Progenitor cell of endocrine pancreas (in vitro differentiated cells): ENCODE measurements around the gene MSI2. TPM values are rescaled to one million over a fixed set of nuclear protein-coding genes. Genes with fewer than 3 reads are reported as not detected.

ENCODE experiments used
- DNase-seq: peaks from one replicate; pipeline ENCODE4 v3.0.0; 2021; ENCODE audit warnings: low spot score; ENCODE audit not compliant: unreplicated experiment
- H3K27ac Mint-ChIP-seq: 2 replicates; pipeline ENCODE4 v1.8.0; 2021; ENCODE audit warnings: mild to moderate bottlenecking, moderate library complexity, mixed read lengths
- H3K27me3 Mint-ChIP-seq: 2 replicates; pipeline ENCODE4 v1.8.0; 2021; ENCODE audit warnings: mixed read lengths
- H3K36me3 Mint-ChIP-seq: 2 replicates; pipeline ENCODE4 v1.8.0; 2022; ENCODE audit warnings: mixed read lengths; ENCODE audit not compliant: insufficient read depth
- H3K4me1 Mint-ChIP-seq: 2 replicates; pipeline ENCODE4 v1.8.0; 2021; ENCODE audit warnings: low read depth, mixed read lengths
- H3K4me3 Mint-ChIP-seq: 2 replicates; pipeline ENCODE4 v1.8.0; 2021; ENCODE audit warnings: low read depth, mild to moderate bottlenecking, moderate library complexity, mixed read lengths
- H3K9me3 Mint-ChIP-seq: 2 replicates; pipeline ENCODE4 v1.8.0; 2021; ENCODE audit warnings: low read depth, mixed read lengths
- total RNA-seq: library from RNA; stranded (reverse); gene quantifications from 2 replicates; pipeline ENCODE4 v1.2.1, GENCODE V29; 2021
- TF ChIP-seq, protein P1 (sequence below): fragments of 200-600 bp; sonication (generic); IDR thresholded peaks from one replicate; pipeline ENCODE4 v1.5.0; 2021; ENCODE audit warnings: antibody characterized with exemption, mild to moderate bottlenecking; ENCODE audit not compliant: unreplicated experiment

Gene MSI2
- total RNA-seq, 1 donor from 2014 or later, result 164 TPM

DNA sequence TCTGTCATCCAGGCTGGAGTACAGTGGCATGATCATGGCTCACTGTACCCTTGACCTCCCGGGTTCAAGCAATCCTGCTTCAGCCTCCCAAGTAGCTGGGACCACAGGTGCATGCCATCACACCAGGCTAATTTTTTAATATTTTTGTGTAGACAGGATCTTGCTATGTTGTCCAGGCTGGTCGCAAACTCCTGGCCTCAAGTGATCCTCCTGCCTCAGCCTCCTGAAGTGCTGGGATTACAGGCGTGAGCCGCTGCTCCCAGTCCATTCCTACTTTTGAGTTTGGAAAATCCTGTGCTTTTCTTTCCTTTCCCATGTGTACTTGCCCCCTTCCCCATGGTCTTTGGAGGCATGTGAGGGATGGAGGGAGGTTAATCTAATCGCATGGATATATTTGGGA is 60.0 kb downstream of the MSI2 start:
- no peak overlapping the region for H3K27ac Mint-ChIP-seq
- peaks cover 8% of the 10 kb centered on the region for H3K36me3 Mint-ChIP-seq
- TF ChIP-seq, protein P1, sequence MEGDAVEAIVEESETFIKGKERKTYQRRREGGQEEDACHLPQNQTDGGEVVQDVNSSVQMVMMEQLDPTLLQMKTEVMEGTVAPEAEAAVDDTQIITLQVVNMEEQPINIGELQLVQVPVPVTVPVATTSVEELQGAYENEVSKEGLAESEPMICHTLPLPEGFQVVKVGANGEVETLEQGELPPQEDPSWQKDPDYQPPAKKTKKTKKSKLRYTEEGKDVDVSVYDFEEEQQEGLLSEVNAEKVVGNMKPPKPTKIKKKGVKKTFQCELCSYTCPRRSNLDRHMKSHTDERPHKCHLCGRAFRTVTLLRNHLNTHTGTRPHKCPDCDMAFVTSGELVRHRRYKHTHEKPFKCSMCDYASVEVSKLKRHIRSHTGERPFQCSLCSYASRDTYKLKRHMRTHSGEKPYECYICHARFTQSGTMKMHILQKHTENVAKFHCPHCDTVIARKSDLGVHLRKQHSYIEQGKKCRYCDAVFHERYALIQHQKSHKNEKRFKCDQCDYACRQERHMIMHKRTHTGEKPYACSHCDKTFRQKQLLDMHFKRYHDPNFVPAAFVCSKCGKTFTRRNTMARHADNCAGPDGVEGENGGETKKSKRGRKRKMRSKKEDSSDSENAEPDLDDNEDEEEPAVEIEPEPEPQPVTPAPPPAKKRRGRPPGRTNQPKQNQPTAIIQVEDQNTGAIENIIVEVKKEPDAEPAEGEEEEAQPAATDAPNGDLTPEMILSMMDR, result no peak
- H3K9me3 Mint-ChIP-seq, result no peaks in the 10 kb centered on the region
- H3K27me3 Mint-ChIP-seq, result no peaks in the 10 kb centered on the region
- H3K4me3 Mint-ChIP-seq, result no peak overlapping the region
- no peak for DNase-seq
- H3K4me1 Mint-ChIP-seq, result peaks cover 22% of the 10 kb centered on the region

DNA sequence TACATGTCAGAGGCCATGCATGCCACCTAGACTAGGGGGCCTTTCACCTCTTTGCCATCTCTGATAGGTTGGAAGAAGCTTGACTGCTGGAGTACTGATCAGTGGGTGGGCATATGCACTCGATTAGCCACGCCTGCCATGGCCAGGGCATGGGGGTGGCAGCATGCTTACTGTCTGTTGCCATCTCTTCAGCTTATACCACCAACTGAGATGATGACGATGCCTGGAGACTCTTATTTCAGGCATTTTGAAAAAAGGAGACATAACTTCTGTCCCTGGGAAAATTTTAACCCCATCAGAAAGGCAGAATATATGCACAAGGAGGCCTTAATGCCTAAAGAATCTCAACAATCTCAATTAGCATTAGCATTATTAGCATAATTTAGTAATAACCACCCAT is 60.8 kb downstream of the MSI2 start:
- Mint-ChIP-seq H3K27ac (no peak overlapping the region), H3K27me3 (no peaks in the 10 kb centered on the region), H3K4me1 (peaks cover 22% of the 10 kb centered on the region), H3K9me3 (no peaks in the 10 kb centered on the region), H3K4me3 (no peak overlapping the region), H3K36me3 (peaks cover 8% of the 10 kb centered on the region)
- no peak for DNase-seq
- TF ChIP-seq, protein P1, result no peak

DNA sequence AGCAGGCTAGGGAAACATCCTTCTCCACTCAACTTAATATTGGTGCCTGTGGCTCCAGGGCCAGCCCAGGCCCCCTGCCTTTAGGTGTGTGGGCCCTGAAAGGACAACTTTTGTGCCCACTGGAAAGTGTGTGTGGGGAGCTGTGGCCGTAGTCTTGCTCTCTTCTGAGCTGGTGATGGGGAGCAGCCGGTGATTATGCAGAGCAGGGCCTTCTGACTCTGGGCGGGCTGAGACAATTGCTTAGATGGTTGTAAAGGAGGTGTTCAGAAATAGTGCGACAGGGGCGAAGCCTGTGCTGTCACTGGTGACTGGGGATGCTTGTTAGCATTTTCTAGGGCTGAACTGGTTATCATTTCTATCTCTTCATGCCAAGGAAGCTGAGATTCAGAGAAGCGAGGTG is 62.6 kb downstream of the MSI2 start:
- TF ChIP-seq, protein P1, result no peak
- Mint-ChIP-seq H3K36me3 (peaks cover 8% of the 10 kb centered on the region), H3K9me3 (no peaks in the 10 kb centered on the region), H3K4me3 (no peak overlapping the region), H3K27ac (peak overlapping the region; percentile 67), H3K4me1 (peaks cover 19% of the 10 kb centered on the region), H3K27me3 (no peaks in the 10 kb centered on the region)
- no peak for DNase-seq

DNA sequence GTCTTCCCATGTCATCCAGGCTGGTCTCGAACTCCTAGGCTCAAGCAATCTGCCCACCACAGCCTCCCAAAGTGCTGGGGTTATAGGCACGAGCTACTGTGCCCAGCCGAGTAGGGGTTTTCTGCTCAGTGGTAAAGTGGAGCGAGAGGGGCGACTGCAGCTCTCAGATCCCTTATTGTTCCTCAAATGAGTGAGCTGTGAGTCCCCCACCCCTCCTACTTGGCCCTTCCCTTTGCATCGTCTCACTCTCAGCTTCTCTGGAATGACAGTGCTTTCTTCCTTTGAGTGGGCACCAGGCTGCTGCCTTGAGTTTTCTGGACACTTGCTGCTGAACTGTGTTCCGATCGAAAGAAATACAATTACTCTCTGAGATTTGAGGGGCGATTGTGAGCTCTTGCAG is 63.5 kb downstream of the MSI2 start:
- peaks cover 11% of the 10 kb centered on the region for H3K36me3 Mint-ChIP-seq
- H3K4me1 Mint-ChIP-seq, result peaks cover 13% of the 10 kb centered on the region
- H3K27me3 Mint-ChIP-seq, result no peaks in the 10 kb centered on the region
- no peaks in the 10 kb centered on the region for H3K9me3 Mint-ChIP-seq
- no peak overlapping the region for H3K4me3 Mint-ChIP-seq
- no peak for DNase-seq
- TF ChIP-seq, protein P1, result no peak
- H3K27ac Mint-ChIP-seq, result no peak overlapping the region

DNA sequence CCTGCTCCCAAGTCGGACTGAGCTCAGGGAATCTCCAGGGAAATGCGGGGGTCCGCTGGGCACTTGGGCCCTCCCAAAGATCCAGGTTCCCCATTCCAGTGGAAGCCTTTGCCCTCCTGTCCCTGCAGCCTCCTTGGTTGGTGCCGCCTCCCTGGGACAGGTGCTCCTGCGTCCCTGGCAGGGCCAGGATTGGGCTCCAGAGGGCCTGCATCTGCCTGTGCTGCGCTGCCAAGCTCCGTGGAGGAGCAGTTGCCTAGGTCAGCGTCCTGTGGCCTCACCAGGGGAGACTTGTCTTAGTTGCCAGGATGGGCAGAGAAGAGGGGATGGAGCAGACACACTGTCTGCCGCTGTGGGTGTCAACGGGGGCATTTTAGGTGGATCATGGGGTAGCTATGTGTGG is 67.1 kb downstream of the MSI2 start:
- Mint-ChIP-seq H3K4me3 (no peak overlapping the region), H3K4me1 (peaks cover 25% of the 10 kb centered on the region), H3K27me3 (no peaks in the 10 kb centered on the region), H3K36me3 (peaks cover 16% of the 10 kb centered on the region), H3K27ac (no peak overlapping the region), H3K9me3 (no peaks in the 10 kb centered on the region)
- TF ChIP-seq, protein P1, result no peak
- DNase-seq, result no peak
